Measurements from ENCODE around the gene SMTN. TPM values are rescaled to one million over a fixed set of nuclear protein-coding genes. Genes with fewer than 3 reads are reported as not detected.

SMTN gene
- total RNA-seq, 2 donors from 2014 or later, result 33.1 to 40.2 TPM

DNA sequence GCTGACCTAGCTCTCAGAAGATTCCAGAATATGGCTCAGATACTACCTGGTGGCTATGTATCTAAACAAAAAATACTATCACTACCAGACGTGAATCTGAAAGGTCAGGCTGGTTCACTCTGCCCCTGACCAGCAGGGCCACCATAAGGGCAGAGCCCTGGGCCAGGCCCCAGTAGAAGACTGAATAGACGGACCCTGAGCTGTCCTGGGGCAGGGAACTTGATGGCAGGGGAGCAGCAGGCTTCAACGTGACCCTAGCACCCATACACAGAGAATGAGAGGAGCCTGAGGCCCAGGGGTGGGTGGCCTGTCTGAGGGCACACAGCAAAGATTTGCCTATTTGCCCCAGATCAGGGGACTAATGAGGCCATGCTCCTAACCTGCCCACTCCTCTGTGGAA, 72.2 kb downstream of the SMTN start:
- Mint-ChIP-seq H3K27me3 (ENCODE audit: low read depth) (no peaks in the 10 kb centered on the region), H3K27ac (no peak overlapping the region), H3K36me3 (ENCODE audit: insufficient read depth in 2 of 2) (no peaks in the 10 kb centered on the region), H3K4me1 (ENCODE audit: low read depth) (no peaks in the 10 kb centered on the region), H3K9me3 (no peaks in the 10 kb centered on the region), H3K4me3 (no peak overlapping the region)
- ATAC-seq (replicated peaks in 1 of 2) (no peak), DNase-seq (no peak)

Other genes with a start within 250 kb of the SMTN start
- 10 to 100 TPM; 27.2 to 42.0 TPM for gene MORC2, start 112.5 kb upstream of the SMTN start, total RNA-seq
- 10 to 100 TPM; 64.2 to 86.7 TPM for gene TUG1, start 112.1 kb upstream of the SMTN start, total RNA-seq
- gene SELENOM, start 26.2 kb downstream of the SMTN start, total RNA-seq, result 10 to 100 TPM in 1 of 2 donors, 1 to 10 TPM in 1; 6.8 to 13.5 TPM
- gene INPP5J, start 41.6 kb downstream of the SMTN start, total RNA-seq, result under 1 TPM; 0.29 to 0.37 TPM
- gene PLA2G3, start 59.2 kb downstream of the SMTN start, total RNA-seq, result not detected
- 10 to 100 TPM; 26.9 to 27.8 TPM for gene RNF185, start 78.9 kb downstream of the SMTN start, total RNA-seq
- 10 to 100 TPM; 36.2 to 37.0 TPM for gene LIMK2, start 131.0 kb downstream of the SMTN start, total RNA-seq
- 10 to 100 TPM; 34.1 to 39.5 TPM for gene PIK3IP1, start 211.2 kb downstream of the SMTN start, total RNA-seq